Esophagus muscularis mucosa (tissue), 3 donors: ENCODE data around the gene GNAT1.

Experiments used
- CTCF ChIP-seq, 3 experiments: fragments of 200-600 bp in 2 of 3; fragments of 450-650 bp in 1 of 3; sonication (generic) in 2 of 3; IDR thresholded peaks; one replicate each; pipeline ENCODE4 v1.5.1; 2017 to 2019; ENCODE audit warnings: antibody characterized with exemption in 3 of 3, mild to moderate bottlenecking in 2 of 3, moderate library complexity in 1 of 3
- POLR2A ChIP-seq: fragments of 450-650 bp; IDR thresholded peaks from one replicate; pipeline ENCODE4 v1.6.1; 2017; ENCODE audit warnings: antibody characterized with exemption, moderate library complexity, mild to moderate bottlenecking, low read depth

GRCh38 chr3:50238549-50239026, 47.2 kb downstream of the GNAT1 start:
- TF ChIP-seq POLR2A = no peak
- TF ChIP-seq CTCF (IDR thresholded peaks at IDR 0.05) = peak in 1 of 3 experiments; percentile 10
